Aorta (tissue), 5 donors: Measurements from ENCODE around the gene GGNBP2. TPM values are rescaled to one million over a fixed set of nuclear protein-coding genes. Genes with fewer than 3 reads are reported as not detected.
A peak's percentile ranks its signal among the peaks of the same experiment; 100 is the strongest.

Experiments used
- ATAC-seq: fragments of 200-7000 bp; cut with Tn5 transposase; one replicate; pipeline ENCODE4 v1.9.1; 2022; ENCODE audit warnings: moderate library complexity; ENCODE audit not compliant: low FRiP score
- DNase-seq, 2 donors: peaks; one replicate each; pipeline ENCODE4 v3.0.0-alpha.2; 2020
- H3K27ac ChIP-seq, 2 donors: one replicate each; pipeline ENCODE4 v1.5.1; 2013; ENCODE audit warnings: low read length in 2 of 2, mild to moderate bottlenecking in 2 of 2, moderate library complexity in 2 of 2, control low read depth in 1 of 2, inconsistent platforms in 1 of 2, low read depth in 1 of 2
- H3K27me3 ChIP-seq, 2 donors: one replicate each; pipeline ENCODE4 v1.6.1; 2013; ENCODE audit warnings: control low read depth in 1 of 2, low read length in 1 of 2, mild to moderate bottlenecking in 1 of 2, moderate library complexity in 1 of 2; ENCODE audit not compliant: insufficient read depth in 2 of 2, control insufficient read depth in 1 of 2
- H3K36me3 ChIP-seq, 2 donors: one replicate each; pipeline ENCODE4 v1.6.1; 2013; ENCODE audit warnings: control low read depth in 1 of 2, low read length in 1 of 2, mild to moderate bottlenecking in 1 of 2; ENCODE audit not compliant: insufficient read depth in 2 of 2, control insufficient read depth in 1 of 2
- H3K4me1 ChIP-seq, 2 donors: one replicate each; pipeline ENCODE4 v1.6.1; 2013; ENCODE audit warnings: low read length in 2 of 2, control low read depth in 1 of 2, mild to moderate bottlenecking in 1 of 2, moderate library complexity in 1 of 2; ENCODE audit not compliant: insufficient read depth in 2 of 2, control insufficient read depth in 1 of 2
- H3K4me3 ChIP-seq, 2 donors: one replicate each; pipeline ENCODE4 v1.5.1; 2013; ENCODE audit warnings: low read length in 2 of 2, control low read depth in 1 of 2, mild to moderate bottlenecking in 1 of 2
- H3K9me3 ChIP-seq: one replicate; pipeline ENCODE4 v1.6.1; 2013; ENCODE audit warnings: mild to moderate bottlenecking, low read length; ENCODE audit not compliant: control insufficient read depth
- WGBS, 2 donors: extraction: QIAGEN DNeasy Blood & Tissue Kit; methylation state at CpG; one replicate each; pipeline ENCODE4 v1.1.7; 2013; 5-methylcytosine and 5-hydroxymethylcytosine counted together
- intact Hi-C, 2 donors: fragments of 100-400 bp; cut with DNase I; formaldehyde crosslinking; loops; one replicate each; pipeline versions ENCODE4 v1.14.2 to v1.15.0; 2022
- polyA plus RNA-seq, 2 donors: library from polyadenylated mRNA; stranded (reverse); fragments of 200-250 nt; gene quantifications; one replicate each; pipeline ENCODE4 v1.2.3, GENCODE V29; 2013
- total RNA-seq, 2 donors: library from RNA; stranded (reverse); fragmentation: NEBNext Ultra II Directional; extraction: Animal tissue kit (Norgen Biotek cat#: 25700); gene quantifications; one replicate each; pipeline ENCODE4 v1.2.1, GENCODE V29; 2021
- donor health status: healthy with polysubstance abuse.
- donor health status: Bipolar disorder and iron deficiency.
- donor health status: DM: no; HTN: no; CAD: no.
- donor health status: DM: no; HTN: no; CAD: no.
- donor health status: DM: yes; HTN: yes; CAD: no.

Gene GGNBP2
- total and polyA plus RNA-seq, 4 donors = 37.4 to 80.4 (median 63.8) TPM

GRCh38 chr17:36529121-36529520 is 15.6 kb upstream of the GGNBP2 start:
- DNase-seq (no peak), ATAC-seq (no peak)
- H3K4me1 ChIP-seq = no peaks in the 10 kb centered on the region
- H3K27ac ChIP-seq = no peak overlapping the region
- intact Hi-C loops = no loop called here
- peaks cover 2 to 12% of the 10 kb centered on the region in 2 donors for H3K36me3 ChIP-seq
- no peaks in the 10 kb centered on the region for H3K27me3 ChIP-seq
- no peak overlapping the region for H3K4me3 ChIP-seq
- H3K9me3 ChIP-seq = no peaks in the 10 kb centered on the region

GRCh38 chr17:36532435-36532975 is 12.2 kb upstream of the GGNBP2 start:
- WGBS, 2 donors = 94 to 97% methylated on average over 2 of the region's 2 CpGs
- Histone ChIP-seq H3K27me3 (no peaks in the 10 kb centered on the region), H3K4me3 (no peak overlapping the region), H3K36me3 (no peaks in the 10 kb centered on the region), H3K9me3 (no peaks in the 10 kb centered on the region), H3K27ac (no peak overlapping the region), H3K4me1 (no peaks in the 10 kb centered on the region)
- DNase-seq (no peak), ATAC-seq (no peak)
- intact Hi-C loops = loop anchor here in 1 of 2 donors (10.0 kb wide), 1 partner anchor 48 kb away; the partner anchor contains the start of gene ZNHIT3

GRCh38 chr17:36533935-36534839 is 10.5 kb upstream of the GGNBP2 start:
- Histone ChIP-seq H3K36me3 (no peaks in the 10 kb centered on the region), H3K27ac (peak overlapping the region in 1 of 2 donors; percentile 28), H3K4me1 (no peaks in the 10 kb centered on the region), H3K27me3 (no peaks in the 10 kb centered on the region), H3K4me3 (peak overlapping the region; percentile 56 to 78), H3K9me3 (no peaks in the 10 kb centered on the region)
- WGBS, 2 donors = 5 to 6% methylated on average over 47 to 48 of the region's 48 CpGs
- DNase-seq = peak; percentile 72 to 90
- ATAC-seq = peak; percentile 59
- intact Hi-C loops = loop anchor here in 1 of 2 donors (10.0 kb wide), 1 partner anchor 49 kb away; the partner anchor contains the start of gene ZNHIT3

- peak within 1 kb of the TSS in 1 of 2 donors; percentile 88 for H3K27ac ChIP-seq
- no peaks in the 10 kb centered on the region for H3K27me3 ChIP-seq
- WGBS, 2 donors = 0% methylated on average over 72 to 83 of the region's 83 CpGs
- no peaks in the 10 kb centered on the region for H3K4me1 ChIP-seq
- peak; percentile 93 to 97 for DNase-seq
- intact Hi-C loops = loop anchor here in 1 of 2 donors (10.0 kb wide), 1 partner anchor 50 kb away; the partner anchor contains the start of gene ZNHIT3
- ATAC-seq = peak; percentile 97
- H3K9me3 ChIP-seq = no peaks in the 10 kb centered on the region
- H3K36me3 ChIP-seq = no peaks in the 10 kb centered on the region
- H3K4me3 ChIP-seq = peak within 1 kb of the TSS; percentile 56 to 78
Observed at GRCh38 chr17:36534840-36535668, 9.7 kb upstream of the GGNBP2 start, which contains the start of the genes MYO19 and PIGW. MYO19 (minus strand) TSS chr17:36534868; CDS start chr17:36532538, 2,330 bp downstream. PIGW (plus strand) TSS chr17:36534987; CDS start chr17:36537102, 2,115 bp downstream.

- Histone ChIP-seq H3K27me3 (no peaks in the 10 kb centered on the region), H3K9me3 (no peaks in the 10 kb centered on the region), H3K36me3 (no peaks in the 10 kb centered on the region), H3K4me3 (peak overlapping the region in 1 of 2 donors; percentile 56), H3K27ac (no peak overlapping the region), H3K4me1 (no peaks in the 10 kb centered on the region)
- ATAC-seq (no peak), DNase-seq (no peak)
- intact Hi-C loops = loop anchor here in 1 of 2 donors (10.0 kb wide), 1 partner anchor 51 kb away; the partner anchor contains the start of gene ZNHIT3
- WGBS, 2 donors = 11 to 12% methylated on average over 15 of the region's 15 CpGs
Observed at GRCh38 chr17:36535669-36536081, 9.0 kb upstream of the GGNBP2 start.

GRCh38 chr17:36540696-36541095 is 4.0 kb upstream of the GGNBP2 start:
- intact Hi-C loops = loop anchor here in 1 of 2 donors (5.0 to 10.0 kb wide), 2 partner anchors 62 to 414 kb away; partner anchors contain the start of gene MRM1
- Histone ChIP-seq H3K27me3 (no peaks in the 10 kb centered on the region), H3K4me1 (no peaks in the 10 kb centered on the region), H3K9me3 (no peaks in the 10 kb centered on the region), H3K36me3 (no peaks in the 10 kb centered on the region), H3K4me3 (no peak overlapping the region), H3K27ac (no peak overlapping the region)
- WGBS, 2 donors = 94 to 99% methylated on average over 3 of the region's 3 CpGs
- no peak for DNase-seq
- no peak for ATAC-seq

GRCh38 chr17:36542755-36543154 is 2.0 kb upstream of the GGNBP2 start:
- intact Hi-C loops = loop anchor here in 1 of 2 donors (5.0 to 10.0 kb wide), 2 partner anchors 60 to 412 kb away; partner anchors contain the start of gene MRM1
- ATAC-seq (no peak), DNase-seq (no peak)
- H3K36me3 ChIP-seq = no peaks in the 10 kb centered on the region
- H3K27ac ChIP-seq = no peak overlapping the region
- 95 to 96% methylated on average over 15 of the region's 15 CpGs for WGBS, 2 donors
- H3K9me3 ChIP-seq = no peaks in the 10 kb centered on the region
- no peak overlapping the region for H3K4me3 ChIP-seq
- no peaks in the 10 kb centered on the region for H3K27me3 ChIP-seq
- no peaks in the 10 kb centered on the region for H3K4me1 ChIP-seq

GRCh38 chr17:36544044-36544306 is 744 bp upstream of the GGNBP2 start:
- H3K9me3 ChIP-seq = no peaks in the 10 kb centered on the region
- whole genome bisulfite sequencing, 2 donors = 0% methylated on average over 10 of the region's 10 CpGs
- H3K27ac ChIP-seq = peak overlapping the region in 1 of 2 donors; percentile 94
- ATAC-seq = no peak
- peak in 1 of 2 donors; percentile 58 for DNase-seq
- intact Hi-C loops = loop anchor here in 1 of 2 donors (5.0 to 10.0 kb wide), 2 partner anchors 58 to 411 kb away; partner anchors contain the start of gene MRM1
- no peaks in the 10 kb centered on the region for H3K4me1 ChIP-seq
- H3K36me3 ChIP-seq = no peaks in the 10 kb centered on the region
- peak overlapping the region; percentile 84 to 98 for H3K4me3 ChIP-seq
- H3K27me3 ChIP-seq = no peaks in the 10 kb centered on the region
